IPS DF 4.7 (cell line): ENCODE results near the gene OXT.

Experiments used
- DNase-seq: peaks from one replicate; pipeline ENCODE4 v3.0.0-alpha.2; 2013; ENCODE audit warnings: low spot score; ENCODE audit errors: extremely low read depth

Gene OXT

GRCh38 chr20:3084283-3084985 is 13.0 kb downstream of the OXT start, which contains the start of gene AVP:
AVP (minus strand) TSS chr20:3084724; CDS start chr20:3084674, 50 bp downstream.
- no peak for DNase-seq

GRCh38 chr20:3084986-3085360 is 13.6 kb downstream of the OXT start:
- no peak for DNase-seq

- no peak for DNase-seq
Measured at GRCh38 chr20:3085571-3086072, 14.2 kb downstream of the OXT start.

DNA sequence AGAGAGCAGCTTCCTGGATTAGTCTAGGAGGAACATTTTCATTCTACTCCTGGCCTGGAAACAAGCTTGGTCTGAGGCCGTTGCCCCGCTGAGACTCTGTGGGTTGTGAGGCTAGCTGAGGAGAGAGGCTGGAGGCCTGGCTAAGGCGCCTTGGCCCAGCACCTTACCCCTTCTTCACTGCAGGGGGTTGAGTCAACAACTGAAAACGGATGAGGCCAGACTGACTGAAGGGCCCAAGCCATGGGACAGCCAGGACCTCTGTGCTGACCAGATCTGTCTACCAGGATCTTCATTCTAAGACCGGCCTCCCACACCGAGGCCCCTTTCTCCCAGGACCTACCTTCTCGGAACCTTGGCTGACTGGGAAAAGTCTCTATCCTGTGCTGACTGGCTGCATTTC is 16.6 kb downstream of the OXT start:
- no peak for DNase-seq

- DNase-seq: no peak
Measured at GRCh38 chr20:3090565-3090964, 19.1 kb downstream of the OXT start.

GRCh38 chr20:3092611-3093379 is 21.4 kb downstream of the OXT start:
- no peak for DNase-seq

GRCh38 chr20:3093861-3094361 is 22.5 kb downstream of the OXT start:
- no peak for DNase-seq

DNA sequence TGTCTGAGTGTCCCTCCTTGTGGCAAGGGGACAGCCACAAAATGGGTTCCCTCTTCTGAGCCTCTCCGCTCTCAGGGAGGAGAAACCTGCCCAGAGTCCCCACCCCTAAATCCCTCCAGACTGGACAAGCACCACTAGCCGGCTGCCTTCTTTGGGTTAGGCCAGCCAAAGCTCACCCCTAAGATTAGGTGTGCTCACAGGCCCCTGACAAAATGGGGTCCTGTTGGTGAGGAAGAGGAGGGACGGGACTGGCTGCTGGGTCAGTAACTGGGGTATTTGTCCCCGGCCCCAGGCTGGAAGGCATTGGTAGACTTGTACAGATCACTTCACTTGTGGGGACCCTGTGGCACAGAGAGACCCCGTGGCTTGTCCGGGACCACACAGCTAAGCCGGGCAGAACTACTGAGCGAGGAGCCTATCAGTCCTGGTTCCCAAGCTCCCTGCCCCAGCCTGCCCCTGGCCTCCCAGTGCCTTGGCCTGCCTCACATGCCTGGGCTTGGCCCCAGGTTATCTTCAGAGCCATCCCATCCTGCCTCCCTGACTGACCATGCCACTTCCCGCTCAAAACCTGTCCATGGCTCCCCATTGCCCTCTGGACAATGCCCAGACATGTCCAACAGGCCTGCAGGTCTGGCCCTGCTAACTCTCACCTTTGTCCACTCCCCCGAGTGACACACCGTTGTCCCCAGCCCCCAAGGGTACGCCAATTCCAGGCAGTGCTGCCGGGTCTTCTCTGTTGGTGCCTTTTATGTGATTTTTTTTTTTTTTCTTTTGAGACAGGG is 23.6 kb downstream of the OXT start:
- DNase-seq: no peak

DNA sequence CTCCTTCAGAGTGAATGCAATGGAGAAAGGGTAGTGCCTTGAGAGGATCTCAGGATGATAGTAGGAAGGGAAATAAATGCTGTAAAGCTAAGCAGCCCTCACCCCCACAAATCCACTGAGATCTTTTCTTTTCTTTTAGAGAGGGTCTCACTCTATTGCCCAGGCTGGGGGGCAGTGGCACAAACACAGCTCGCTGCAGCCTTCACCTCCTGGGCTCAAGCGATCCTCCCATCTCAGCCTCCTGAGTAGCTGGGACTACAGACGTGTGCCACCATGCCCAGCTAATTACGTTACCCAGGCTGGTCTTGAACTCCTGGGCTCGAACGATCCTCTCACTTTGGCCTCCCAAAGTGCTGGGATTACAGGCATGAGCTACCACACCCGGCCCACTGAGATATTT is 29.1 kb downstream of the OXT start:
- DNase-seq: no peak

GRCh38 chr20:3101251-3101650 is 29.8 kb downstream of the OXT start:
- DNase-seq: no peak

GRCh38 chr20:3101737-3102574 is 30.5 kb downstream of the OXT start:
- DNase-seq: no peak

DNA sequence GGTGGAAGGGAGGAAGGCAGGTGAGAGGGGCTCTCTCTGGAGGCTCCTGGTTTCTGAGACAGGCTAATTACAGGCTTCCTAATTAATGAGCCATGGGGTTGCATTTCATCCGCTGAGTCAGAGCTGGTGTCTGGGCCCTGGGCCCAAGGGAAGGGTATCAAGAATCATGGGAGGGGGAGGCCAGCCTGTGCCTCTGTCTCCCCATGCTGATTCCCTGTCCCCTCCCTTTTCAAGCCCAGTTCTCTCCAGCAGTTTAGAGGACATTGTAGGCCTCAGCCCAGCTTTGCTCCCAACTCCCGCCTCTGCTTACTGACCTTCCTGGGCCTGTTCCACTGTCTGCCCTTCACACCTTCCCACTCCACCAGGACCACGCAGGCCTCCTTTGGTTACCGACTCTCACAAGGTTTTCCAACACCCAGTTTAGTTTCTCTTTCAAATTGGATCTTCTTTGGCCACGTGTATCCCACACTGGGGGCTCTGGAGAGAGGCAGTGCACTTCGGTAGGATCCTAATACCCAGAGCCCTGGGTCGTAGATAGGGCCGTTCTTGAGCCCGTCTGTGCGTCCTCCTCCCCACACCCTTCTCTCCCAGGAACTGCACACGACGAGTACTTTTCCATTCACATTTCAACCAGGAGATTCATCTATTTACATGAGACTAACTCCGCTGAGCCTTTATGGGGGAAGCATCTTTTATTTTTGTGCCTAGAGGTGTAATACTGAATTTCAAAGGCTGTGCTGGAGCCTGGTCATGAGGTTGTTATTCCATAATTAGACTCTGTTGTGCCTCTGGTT is 31.4 kb downstream of the OXT start:
- DNase-seq: no peak

GRCh38 chr20:3103369-3104032 is 32.1 kb downstream of the OXT start:
- DNase-seq: no peak

DNA sequence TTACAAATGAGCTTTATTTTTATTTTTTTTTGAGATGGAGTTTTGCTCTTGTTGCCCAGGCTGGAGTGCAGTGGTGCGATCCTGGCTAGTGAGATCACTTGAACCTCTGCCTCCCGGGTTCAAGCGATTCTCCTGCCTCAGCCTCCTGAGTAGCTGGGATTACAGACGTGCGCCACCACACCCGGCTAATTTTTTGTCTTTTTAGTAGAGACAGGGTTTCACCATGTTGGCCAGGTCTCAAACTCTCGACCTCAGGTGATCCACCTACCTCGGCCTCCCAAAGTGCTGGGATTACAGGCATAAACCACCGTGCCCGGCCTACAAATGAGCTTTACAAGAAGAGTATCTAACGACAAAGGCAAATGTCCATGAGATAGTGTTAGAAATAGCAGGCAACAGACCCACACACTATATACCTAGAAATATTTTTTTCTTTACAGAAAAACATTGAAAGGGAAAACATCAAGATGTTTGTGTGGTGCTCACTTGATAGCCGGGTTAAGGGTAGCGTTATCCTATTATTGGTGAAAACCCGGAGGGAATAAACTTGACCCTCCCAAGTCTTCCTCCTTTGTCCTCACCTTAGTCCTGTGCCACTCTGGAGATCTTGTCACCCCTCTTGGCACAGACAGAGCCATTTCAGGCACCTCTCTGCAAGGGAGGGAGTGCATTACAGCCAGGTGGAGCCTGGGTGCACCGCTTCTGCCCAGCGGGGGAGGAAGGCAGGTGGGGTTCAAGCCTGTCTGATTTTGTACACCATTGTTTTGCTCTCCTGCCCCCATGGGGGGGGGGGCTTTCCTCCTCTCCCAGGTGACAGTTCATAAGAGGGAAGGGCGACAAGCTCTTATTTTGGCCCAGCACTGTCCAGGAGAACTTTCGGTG is 34.1 kb downstream of the OXT start:
- no peak for DNase-seq

DNA sequence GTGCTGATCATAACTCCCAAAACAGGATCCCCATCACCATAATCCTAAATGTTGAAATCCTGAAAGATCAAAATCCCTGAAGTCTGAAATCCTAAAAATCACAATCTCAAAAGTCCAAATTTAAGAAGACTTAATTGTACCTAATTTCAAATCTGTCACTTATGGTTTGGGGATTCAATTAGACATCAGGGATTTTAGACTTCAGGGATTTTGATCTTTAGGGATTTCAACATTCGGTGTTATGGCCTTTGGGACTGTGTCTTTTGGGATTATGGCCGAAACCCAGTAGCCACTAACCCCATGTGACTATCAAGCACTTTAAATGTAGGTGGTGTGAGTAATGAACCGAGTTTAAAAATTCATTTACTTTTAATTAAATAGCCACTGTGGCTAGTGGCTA is 34.8 kb downstream of the OXT start:
- no peak for DNase-seq

GRCh38 chr20:3106658-3107463 is 35.4 kb downstream of the OXT start:
- no peak for DNase-seq

- no peak for DNase-seq
Measured at GRCh38 chr20:3107464-3108025, 36.1 kb downstream of the OXT start.
